GM20431 (cell line): ENCODE measurements around the gene SHPK.

ENCODE experiments used
- in situ Hi-C: fragments of 300-500 bp; cut with MseI, MboI; formaldehyde crosslinking; loops from one replicate; pipeline ENCODE4 v1.15.0; 2020; ENCODE audit warnings: low sequenced_read_pairs; ENCODE audit not compliant: unreplicated experiment

SHPK gene

GRCh38 chr17:3636154-3636907, at the start of gene SHPK, which contains the start of gene CTNS:
Gene SHPK, minus strand, starts transcription at chr17:3636250. Its CDS starts 31 bp downstream, at chr17:3636219.
Gene CTNS, plus strand, starts transcription at chr17:3636760. Its CDS starts 3,447 bp downstream, at chr17:3640207.
- in situ Hi-C loops, result no loop called here

- in situ Hi-C loops, result no loop called here
Measured at GRCh38 chr17:3685174-3685573, 49.1 kb upstream of the SHPK start.

GRCh38 chr17:3683054-3683511, 47.0 kb upstream of the SHPK start:
- in situ Hi-C loops, result no loop called here

GRCh38 chr17:3682033-3682432, 46.0 kb upstream of the SHPK start:
- in situ Hi-C loops, result no loop called here

- in situ Hi-C loops, result no loop called here
Measured at GRCh38 chr17:3681565-3681964, 45.5 kb upstream of the SHPK start.

GRCh38 chr17:3681057-3681456, 45.0 kb upstream of the SHPK start:
- in situ Hi-C loops, result no loop called here

GRCh38 chr17:3679531-3680126, 43.6 kb upstream of the SHPK start:
- in situ Hi-C loops, result loop anchor here (10.0 kb wide), 1 partner anchor 55 kb away; no protein-coding TSS in a partner anchor

GRCh38 chr17:3678821-3679530, 42.9 kb upstream of the SHPK start:
- in situ Hi-C loops, result loop anchor here (10.0 kb wide), 1 partner anchor 56 kb away; no protein-coding TSS in a partner anchor

- in situ Hi-C loops, result loop anchor here (10.0 kb wide), 1 partner anchor 57 kb away; no protein-coding TSS in a partner anchor
Measured at GRCh38 chr17:3678095-3678820, 42.2 kb upstream of the SHPK start.

- in situ Hi-C loops, result loop anchor here (10.0 kb wide), 1 partner anchor 59 kb away; no protein-coding TSS in a partner anchor
Measured at GRCh38 chr17:3675886-3676285, 39.8 kb upstream of the SHPK start.

- in situ Hi-C loops, result loop anchor here (10.0 kb wide), 1 partner anchor 62 kb away; no protein-coding TSS in a partner anchor
Measured at GRCh38 chr17:3672571-3672970, 36.5 kb upstream of the SHPK start.

- in situ Hi-C loops, result no loop called here
Measured at GRCh38 chr17:3669548-3669947, 33.5 kb upstream of the SHPK start.

GRCh38 chr17:3669085-3669347, 33.0 kb upstream of the SHPK start:
- in situ Hi-C loops, result no loop called here

- in situ Hi-C loops, result no loop called here
Measured at GRCh38 chr17:3668279-3669084, 32.4 kb upstream of the SHPK start, which contains the start of the genes EMC6 and TAX1BP3. Gene EMC6, plus strand, starts transcription at chr17:3668812. Its CDS starts 335 bp downstream, at chr17:3669147. Gene TAX1BP3, minus strand, starts transcription at chr17:3668578. Its CDS starts 52 bp downstream, at chr17:3668526.

- in situ Hi-C loops, result no loop called here
Measured at GRCh38 chr17:3667366-3668278, 31.6 kb upstream of the SHPK start.

GRCh38 chr17:3666516-3666915, 30.5 kb upstream of the SHPK start:
- in situ Hi-C loops, result no loop called here

GRCh38 chr17:3665834-3666233, 29.8 kb upstream of the SHPK start:
- in situ Hi-C loops, result no loop called here
